ENCODE measurements around the gene ZFYVE16. TPM values are rescaled to one million over a fixed set of nuclear protein-coding genes. Genes with fewer than 3 reads are reported as not detected.

ZFYVE16 gene
- total and polyA plus RNA-seq, 2 experiments from 2014 or later = 15.8 to 19.0 TPM

- Histone ChIP-seq H3K4me3 (no peak overlapping the region), H2AFZ (no peak overlapping the region), H3K79me2 (ENCODE audit: insufficient read depth) (no peaks in the 10 kb centered on the region), H3K9me2 (ENCODE audit: insufficient read depth) (no peaks in the 10 kb centered on the region), H3K9me3 (ENCODE audit: low read depth) (no peaks in the 10 kb centered on the region), H3K27ac (no peak overlapping the region), H3K27me3 (replicated peaks; ENCODE audit: insufficient read depth) (no peaks in the 10 kb centered on the region), H3K4me1 (ENCODE audit: insufficient read depth) (no peaks in the 10 kb centered on the region), H3K36me3 (ENCODE audit: low read depth) (no peaks in the 10 kb centered on the region), H3F3A (ENCODE audit: insufficient read depth) (no peaks in the 10 kb centered on the region), H3K4me2 (ENCODE audit: unreplicated experiment) (no peak overlapping the region), H4K20me1 (ENCODE audit: insufficient read depth) (no peaks in the 10 kb centered on the region), H3K9ac (no peak overlapping the region)
- TF ChIP-seq EZH2 (IDR thresholded peaks at IDR 0.05; ENCODE audit: insufficient read depth, poor library complexity, severe bottlenecking) = no peak
- TF ChIP-seq EZH2phosphoT487 (IDR thresholded peaks at IDR 0.05; ENCODE audit: insufficient read depth, low read depth) = no peak
- in situ Hi-C loops (cut with MboI) = no loop called here
- no peak for DNase-seq
- WGBS, 2 experiments (ENCODE audit: low coverage in 1 of 2, low lambda C conversion rate in 2 of 2, missing lambda C conversion rate in 2 of 2) = 74 to 76% methylated on average over 8 of the region's 8 CpGs
Measured at GRCh38 chr5:80369521-80369920, 38.3 kb upstream of the ZFYVE16 start.

GRCh38 chr5:80370390-80370789 lies 37.5 kb upstream of the ZFYVE16 start:
- Histone ChIP-seq H2AFZ (no peak overlapping the region), H3K4me3 (no peak overlapping the region), H3K9me2 (ENCODE audit: insufficient read depth) (no peaks in the 10 kb centered on the region), H3K9ac (no peak overlapping the region), H3K9me3 (ENCODE audit: low read depth) (no peaks in the 10 kb centered on the region), H3F3A (ENCODE audit: insufficient read depth) (no peaks in the 10 kb centered on the region), H3K36me3 (ENCODE audit: low read depth) (no peaks in the 10 kb centered on the region), H3K27me3 (replicated peaks; ENCODE audit: insufficient read depth) (no peaks in the 10 kb centered on the region), H3K79me2 (ENCODE audit: insufficient read depth) (no peaks in the 10 kb centered on the region), H3K27ac (no peak overlapping the region), H3K4me1 (ENCODE audit: insufficient read depth) (no peaks in the 10 kb centered on the region), H3K4me2 (ENCODE audit: unreplicated experiment) (no peak overlapping the region), H4K20me1 (ENCODE audit: insufficient read depth) (no peaks in the 10 kb centered on the region)
- no peak for TF ChIP-seq EZH2 (IDR thresholded peaks at IDR 0.05; ENCODE audit: insufficient read depth, poor library complexity, severe bottlenecking)
- TF ChIP-seq EZH2phosphoT487 (IDR thresholded peaks at IDR 0.05; ENCODE audit: insufficient read depth, low read depth) = no peak
- 50 to 82% methylated on average over 1 of the region's 1 CpG for WGBS, 2 experiments (ENCODE audit: low coverage in 1 of 2, low lambda C conversion rate in 2 of 2, missing lambda C conversion rate in 2 of 2)
- in situ Hi-C loops (cut with MboI) = no loop called here
- no peak for DNase-seq

DNA sequence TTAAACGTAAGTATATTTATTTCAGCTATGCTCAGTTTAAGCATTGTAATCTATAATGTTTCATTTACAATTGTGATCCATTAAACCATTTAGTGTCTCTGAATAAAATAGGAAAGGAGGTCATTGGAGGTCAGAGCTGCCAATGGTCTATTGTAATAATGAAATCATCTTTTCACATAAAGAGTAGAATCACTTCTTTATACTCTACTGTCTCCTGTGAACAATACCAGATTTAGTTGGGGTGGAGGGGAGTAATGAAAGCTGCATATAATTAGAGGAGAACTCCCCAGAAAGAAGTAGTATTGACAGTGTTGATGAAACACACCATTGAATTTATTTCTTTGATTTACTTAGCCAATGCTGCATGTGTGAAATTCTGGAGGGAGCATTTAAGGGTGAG lies 35.1 kb upstream of the ZFYVE16 start:
- H3K9me2 ChIP-seq (ENCODE audit: insufficient read depth) = no peaks in the 10 kb centered on the region
- no peaks in the 10 kb centered on the region for H3K4me1 ChIP-seq (ENCODE audit: insufficient read depth)
- no peak for TF ChIP-seq EZH2phosphoT487 (IDR thresholded peaks at IDR 0.05; ENCODE audit: insufficient read depth, low read depth)
- TF ChIP-seq EZH2 (IDR thresholded peaks at IDR 0.05; ENCODE audit: insufficient read depth, poor library complexity, severe bottlenecking) = no peak
- DNase-seq = no peak
- in situ Hi-C loops (cut with MboI) = no loop called here
- no peak overlapping the region for H3K4me2 ChIP-seq (ENCODE audit: unreplicated experiment)
- H2AFZ ChIP-seq = no peak overlapping the region
- H3F3A ChIP-seq (ENCODE audit: insufficient read depth) = no peaks in the 10 kb centered on the region
- 69 to 71% methylated on average over 1 of the region's 1 CpG for WGBS, 2 experiments (ENCODE audit: low coverage in 1 of 2, low lambda C conversion rate in 2 of 2, missing lambda C conversion rate in 2 of 2)
- no peak overlapping the region for H3K27ac ChIP-seq
- H3K9me3 ChIP-seq (ENCODE audit: low read depth) = no peaks in the 10 kb centered on the region
- H3K4me3 ChIP-seq = no peak overlapping the region
- H3K9ac ChIP-seq = no peak overlapping the region
- H4K20me1 ChIP-seq (ENCODE audit: insufficient read depth) = no peaks in the 10 kb centered on the region
- H3K27me3 ChIP-seq (replicated peaks; ENCODE audit: insufficient read depth) = no peaks in the 10 kb centered on the region
- H3K79me2 ChIP-seq (ENCODE audit: insufficient read depth) = no peaks in the 10 kb centered on the region
- no peaks in the 10 kb centered on the region for H3K36me3 ChIP-seq (ENCODE audit: low read depth)

DNA sequence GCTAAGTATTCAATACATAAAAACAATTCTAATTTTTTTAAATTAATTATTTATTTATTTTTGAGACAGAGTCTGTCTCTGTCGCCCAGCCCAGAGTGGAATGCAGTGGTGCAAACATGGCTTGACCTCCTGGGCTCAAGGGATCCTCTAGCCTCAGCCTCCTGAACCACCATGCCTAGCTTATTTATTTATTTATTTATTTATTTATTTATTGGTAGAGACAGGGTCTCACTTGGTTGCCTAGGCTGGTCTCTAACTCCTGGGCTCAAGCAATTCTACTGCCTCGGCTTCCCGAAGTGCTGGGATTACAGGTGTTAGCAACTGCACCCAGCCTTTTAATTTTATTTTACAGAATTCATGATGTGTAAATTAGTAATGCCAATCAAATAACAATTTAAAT lies 33.7 kb upstream of the ZFYVE16 start:
- no peaks in the 10 kb centered on the region for H3F3A ChIP-seq (ENCODE audit: insufficient read depth)
- H2AFZ ChIP-seq = no peak overlapping the region
- in situ Hi-C loops (cut with MboI) = no loop called here
- no peaks in the 10 kb centered on the region for H3K9me3 ChIP-seq (ENCODE audit: low read depth)
- H3K9ac ChIP-seq = no peak overlapping the region
- H3K79me2 ChIP-seq (ENCODE audit: insufficient read depth) = no peaks in the 10 kb centered on the region
- no peaks in the 10 kb centered on the region for H4K20me1 ChIP-seq (ENCODE audit: insufficient read depth)
- H3K27me3 ChIP-seq (replicated peaks; ENCODE audit: insufficient read depth) = no peaks in the 10 kb centered on the region
- no peak overlapping the region for H3K4me2 ChIP-seq (ENCODE audit: unreplicated experiment)
- TF ChIP-seq EZH2 (IDR thresholded peaks at IDR 0.05; ENCODE audit: insufficient read depth, poor library complexity, severe bottlenecking) = no peak
- no peak for TF ChIP-seq EZH2phosphoT487 (IDR thresholded peaks at IDR 0.05; ENCODE audit: insufficient read depth, low read depth)
- no peaks in the 10 kb centered on the region for H3K9me2 ChIP-seq (ENCODE audit: insufficient read depth)
- no peaks in the 10 kb centered on the region for H3K36me3 ChIP-seq (ENCODE audit: low read depth)
- WGBS, 2 experiments (ENCODE audit: low coverage in 1 of 2, low lambda C conversion rate in 2 of 2, missing lambda C conversion rate in 2 of 2) = 70 to 74% methylated on average over 3 of the region's 3 CpGs
- no peak for DNase-seq
- no peaks in the 10 kb centered on the region for H3K4me1 ChIP-seq (ENCODE audit: insufficient read depth)
- no peak overlapping the region for H3K4me3 ChIP-seq
- no peak overlapping the region for H3K27ac ChIP-seq

GRCh38 chr5:80376557-80376956 lies 31.3 kb upstream of the ZFYVE16 start:
- H3F3A ChIP-seq (ENCODE audit: insufficient read depth) = no peaks in the 10 kb centered on the region
- H2AFZ ChIP-seq = no peak overlapping the region
- no peak overlapping the region for H3K9ac ChIP-seq
- in situ Hi-C loops (cut with MboI) = no loop called here
- no peaks in the 10 kb centered on the region for H3K27me3 ChIP-seq (replicated peaks; ENCODE audit: insufficient read depth)
- no peaks in the 10 kb centered on the region for H3K36me3 ChIP-seq (ENCODE audit: low read depth)
- WGBS, 2 experiments (ENCODE audit: low coverage in 1 of 2, low lambda C conversion rate in 2 of 2, missing lambda C conversion rate in 2 of 2) = 59 to 60% methylated on average over 3 of the region's 3 CpGs
- H3K4me2 ChIP-seq (ENCODE audit: unreplicated experiment) = no peak overlapping the region
- TF ChIP-seq EZH2phosphoT487 (IDR thresholded peaks at IDR 0.05; ENCODE audit: insufficient read depth, low read depth) (no peak), EZH2 (IDR thresholded peaks at IDR 0.05; ENCODE audit: insufficient read depth, poor library complexity, severe bottlenecking) (no peak)
- no peaks in the 10 kb centered on the region for H3K4me1 ChIP-seq (ENCODE audit: insufficient read depth)
- DNase-seq = no peak
- no peaks in the 10 kb centered on the region for H3K9me2 ChIP-seq (ENCODE audit: insufficient read depth)
- H4K20me1 ChIP-seq (ENCODE audit: insufficient read depth) = no peaks in the 10 kb centered on the region
- H3K27ac ChIP-seq = no peak overlapping the region
- H3K9me3 ChIP-seq (ENCODE audit: low read depth) = no peaks in the 10 kb centered on the region
- H3K79me2 ChIP-seq (ENCODE audit: insufficient read depth) = no peaks in the 10 kb centered on the region
- no peak overlapping the region for H3K4me3 ChIP-seq
